Stomach (tissue), 4 donors: ENCODE data around the gene LMCD1.

Source experiments
- POLR2A ChIP-seq, 4 donors: fragments of 450-650 bp; IDR thresholded peaks; one replicate each; pipeline ENCODE4 v1.6.1; 2016; ENCODE audit warnings: antibody characterized with exemption in 4 of 4, control low read depth in 2 of 4, mild to moderate bottlenecking in 1 of 4, moderate library complexity in 1 of 4
- POLR2AphosphoS5 ChIP-seq, 3 donors: sonication (generic); formaldehyde crosslinking; IDR thresholded peaks; one replicate each; pipeline ENCODE4 v1.6.1; 2016; ENCODE audit warnings: antibody characterized with exemption in 3 of 3

DNA sequence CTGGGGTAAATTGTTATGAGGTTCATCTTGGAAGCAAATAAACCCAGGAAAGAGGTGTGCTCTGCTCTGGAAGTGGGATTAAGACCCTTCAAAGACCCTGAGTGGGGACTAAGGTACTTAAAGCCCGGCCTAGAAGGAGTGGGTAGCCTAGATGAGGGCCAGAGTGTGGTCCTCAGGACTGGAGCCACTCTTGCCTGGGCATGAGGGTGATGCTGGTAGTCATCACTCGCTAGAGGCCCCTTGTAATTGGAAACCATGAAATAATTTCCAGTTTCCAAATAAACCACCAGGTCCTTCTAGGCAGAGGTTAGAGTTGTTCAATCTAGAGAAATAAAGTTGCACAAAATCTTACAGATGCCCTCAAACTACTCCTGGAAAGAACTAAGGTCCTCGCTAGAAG is 15.2 kb upstream of the LMCD1 start:
- no peak for TF ChIP-seq POLR2A (IDR thresholded peaks at IDR 0.05)
- no peak for TF ChIP-seq POLR2AphosphoS5 (IDR thresholded peaks at IDR 0.05)
